HG03175 (cell line): ENCODE measurements around the gene ECI2.
"Not testable (repeated sequence)": the region's sequence is repeated elsewhere in the genome, so short reads cannot be mapped to it uniquely, and the experiment has no call there.

Experiments
- ATAC-seq: cut with Tn5 transposase; IDR thresholded peaks from one replicate; pipeline ENCODE4 v1.9.1; 2021; ENCODE audit warnings: mild to moderate bottlenecking, moderate library complexity; ENCODE audit not compliant: unreplicated experiment

ECI2 gene

DNA sequence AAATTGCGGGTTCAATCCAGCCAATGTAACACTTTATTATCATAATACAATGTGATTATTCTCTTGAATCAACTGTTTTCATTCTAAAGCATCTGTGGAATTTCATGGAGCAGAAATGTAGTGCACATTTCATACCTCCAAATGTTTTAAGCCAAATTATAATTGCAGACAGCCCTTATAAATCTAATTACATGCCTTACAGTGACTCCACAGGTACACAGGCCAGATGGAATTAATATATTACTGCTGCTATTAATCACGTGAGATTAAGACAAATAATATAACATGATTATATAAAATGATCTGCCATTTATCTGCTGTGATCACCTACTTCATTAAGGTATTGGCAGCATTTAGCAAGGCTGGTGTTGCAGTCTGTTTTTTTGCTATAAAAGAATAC is 9.7 kb upstream of the ECI2 start:
- ATAC-seq: no peak

DNA sequence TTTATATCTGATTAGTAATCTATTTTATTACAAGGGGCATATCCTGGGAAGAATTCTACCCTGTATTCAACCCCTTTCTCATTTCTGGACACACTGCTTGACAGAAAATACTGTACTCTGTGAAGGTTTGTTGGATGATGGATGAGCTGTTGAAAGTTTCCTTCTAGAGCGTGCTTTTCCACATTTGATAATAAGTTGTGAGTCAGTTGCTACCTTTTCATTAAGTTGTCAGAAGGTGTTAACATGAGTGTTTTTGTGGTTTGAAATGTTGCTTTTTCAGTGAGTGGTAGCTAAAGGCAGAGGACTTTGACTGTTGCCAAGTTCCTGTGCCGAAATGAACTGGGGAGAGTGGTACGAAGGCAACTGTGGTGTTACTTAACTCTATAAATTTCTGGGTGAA is 3.9 kb upstream of the ECI2 start:
- no peak for ATAC-seq

DNA sequence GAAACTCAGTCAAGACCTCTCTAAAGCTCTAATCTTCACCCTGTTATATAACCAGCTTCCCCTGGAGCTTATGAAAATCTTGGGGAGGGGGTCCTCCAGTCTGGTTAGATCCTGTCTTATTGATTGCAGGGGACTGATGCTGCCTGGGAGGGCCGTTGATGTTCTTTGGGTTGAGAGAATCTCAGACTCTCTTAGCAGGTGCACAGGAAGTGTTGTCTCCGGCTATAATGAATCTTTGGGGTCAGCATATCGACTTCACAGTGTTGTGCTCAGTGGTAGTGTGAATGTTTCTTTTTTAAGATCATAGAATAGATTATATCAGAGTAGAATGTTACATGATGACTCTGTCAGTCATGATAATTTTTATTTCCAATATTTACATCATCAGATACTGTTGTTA is 2.8 kb upstream of the ECI2 start:
- no peak for ATAC-seq

DNA sequence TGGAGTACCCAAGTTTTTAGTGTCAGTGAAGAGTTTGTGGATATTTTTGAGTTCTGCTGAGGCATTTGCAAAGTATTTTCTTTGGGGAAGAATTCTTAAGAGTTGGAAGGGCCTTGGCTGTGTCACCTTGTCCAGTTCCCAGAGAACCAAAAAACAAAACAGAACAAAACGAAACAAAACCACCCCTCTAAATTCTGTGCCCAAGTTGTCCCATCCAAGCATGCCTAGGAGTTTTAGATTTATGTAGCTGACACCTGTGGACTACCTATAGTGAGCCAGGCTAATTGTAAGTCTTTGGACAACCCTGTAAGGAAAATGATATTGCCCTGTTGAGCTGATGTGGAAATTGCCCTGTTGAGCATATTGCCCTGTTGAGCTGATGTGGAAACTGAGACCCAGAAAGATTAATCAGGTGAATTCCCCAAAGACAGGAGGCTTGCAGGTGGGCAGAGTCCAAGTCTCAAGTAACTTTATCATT is 1.0 kb upstream of the ECI2 start:
- no peak for ATAC-seq

DNA sequence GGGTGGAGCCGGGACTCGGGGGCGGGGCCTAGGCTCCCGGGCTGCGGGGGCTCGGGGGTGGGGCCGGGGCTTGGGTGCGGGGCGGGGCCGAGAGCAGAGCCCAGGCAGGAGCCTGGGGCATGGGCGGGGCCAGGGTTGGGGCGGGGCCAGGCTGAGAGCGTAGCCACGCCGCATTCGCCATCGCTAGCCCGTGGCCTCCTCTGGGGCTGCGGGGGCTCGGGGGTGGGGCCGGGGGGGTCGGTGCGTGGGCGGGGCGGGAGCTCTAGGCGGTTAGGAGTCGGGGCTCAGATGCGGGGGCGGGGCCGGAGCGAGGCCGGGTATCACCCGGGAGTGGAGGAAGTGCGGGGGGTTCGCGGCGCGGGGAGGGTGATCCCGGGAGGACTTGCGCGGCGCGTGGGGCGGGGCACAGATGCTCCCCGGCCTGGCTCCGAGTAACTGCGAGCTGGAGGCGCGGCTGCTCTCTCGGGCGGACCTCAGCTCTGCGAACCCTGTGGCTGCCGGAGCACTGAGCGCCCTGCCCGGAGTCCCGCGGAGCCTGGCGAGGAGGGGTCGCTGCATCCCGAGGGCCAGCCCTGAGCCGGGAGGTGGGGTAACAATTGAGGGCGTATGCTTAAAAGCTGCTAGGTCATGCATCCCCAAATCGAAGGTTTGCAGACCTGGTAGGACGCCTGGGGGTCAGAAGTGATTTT is 434 bp upstream of the ECI2 start:
- ATAC-seq: peak; percentile 73

DNA sequence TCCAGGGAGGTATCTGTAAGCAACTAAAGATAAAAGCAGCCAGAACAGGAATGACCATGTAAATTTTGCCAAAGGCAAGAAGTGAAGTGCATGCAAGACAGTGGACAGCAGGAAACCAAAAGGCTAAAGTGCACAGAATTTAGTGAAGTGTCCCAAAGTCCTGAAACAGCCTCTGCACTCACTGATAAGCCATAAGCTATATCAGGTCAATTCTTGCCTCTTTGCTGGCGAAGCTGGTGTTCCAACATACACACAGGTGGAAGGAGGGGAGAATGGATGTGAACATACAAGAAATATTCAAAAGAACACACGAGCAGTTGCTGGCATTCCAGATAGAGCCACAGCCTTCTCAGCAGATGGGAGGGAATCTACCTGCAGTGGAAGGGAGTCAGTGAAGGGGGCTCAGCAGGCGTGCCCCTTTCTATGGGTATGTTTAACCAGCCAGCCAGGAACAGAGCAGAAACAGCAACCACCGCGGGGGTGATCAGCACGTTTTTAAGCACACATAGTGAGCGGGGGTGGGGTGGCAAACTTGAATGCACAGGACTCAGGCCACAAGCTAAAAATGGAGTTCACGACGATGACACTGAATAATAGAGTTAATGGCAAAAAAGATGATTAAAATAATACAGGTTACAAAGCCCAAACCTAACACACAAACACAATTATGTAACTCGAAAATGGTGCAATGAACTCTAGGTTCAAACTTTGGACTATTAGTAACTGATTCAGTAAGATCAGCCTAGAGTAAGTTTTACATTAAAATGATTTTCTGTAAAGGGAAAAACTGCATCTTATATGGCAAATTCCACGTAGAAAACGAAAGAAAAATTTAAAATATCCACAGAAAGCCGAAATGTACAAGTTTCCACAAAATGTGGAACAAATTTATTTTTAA is 1.2 kb downstream of the ECI2 start:
- no peak for ATAC-seq

DNA sequence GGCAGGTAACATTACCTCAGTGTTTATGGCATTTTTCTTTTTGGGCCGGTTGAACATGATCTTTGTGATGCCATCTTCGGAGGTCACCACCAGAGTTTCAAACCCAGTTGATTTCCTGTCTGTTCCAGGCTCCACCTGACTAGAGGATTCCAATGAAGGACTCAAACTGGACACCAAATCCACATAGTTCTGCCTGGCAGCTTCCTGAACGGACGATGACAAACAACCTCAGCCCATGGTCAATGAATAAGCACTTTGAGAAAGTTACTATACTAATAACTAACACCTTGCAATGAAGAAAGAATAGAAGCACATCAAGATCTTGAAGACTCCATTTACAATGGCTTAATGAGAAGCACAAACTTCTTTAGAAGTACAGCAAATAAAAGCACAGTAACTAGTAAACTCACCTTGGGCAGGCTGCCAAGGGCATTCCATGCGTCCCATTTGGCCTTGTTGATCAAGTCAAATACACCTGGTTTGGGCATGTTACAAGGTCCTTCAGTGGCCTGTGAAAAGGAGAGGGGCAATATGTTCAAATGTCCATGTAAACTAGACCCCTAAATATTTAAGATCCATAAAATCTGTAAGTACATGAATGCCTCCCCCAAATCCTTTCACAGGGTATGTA is 4.9 kb downstream of the ECI2 start:
- no peak for ATAC-seq

DNA sequence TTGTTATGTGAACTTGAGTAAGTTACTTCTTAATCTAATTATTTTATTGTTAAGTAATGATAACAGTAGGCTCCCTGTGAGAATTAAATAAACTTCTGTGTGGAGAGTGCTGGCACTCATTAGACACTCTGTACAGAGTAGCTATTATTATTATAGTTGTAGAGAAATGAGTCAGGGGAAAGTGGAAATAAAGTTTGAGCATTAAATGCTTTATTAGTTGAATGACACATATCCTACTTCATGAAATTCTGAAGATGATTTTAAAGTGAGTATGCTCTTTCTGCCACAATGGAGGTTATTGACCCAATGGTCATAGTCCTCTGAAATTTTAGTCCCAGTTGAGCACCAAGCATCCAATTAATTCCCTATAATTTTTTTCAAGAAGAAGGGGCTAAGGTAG is 5.9 kb downstream of the ECI2 start:
- no peak for ATAC-seq

DNA sequence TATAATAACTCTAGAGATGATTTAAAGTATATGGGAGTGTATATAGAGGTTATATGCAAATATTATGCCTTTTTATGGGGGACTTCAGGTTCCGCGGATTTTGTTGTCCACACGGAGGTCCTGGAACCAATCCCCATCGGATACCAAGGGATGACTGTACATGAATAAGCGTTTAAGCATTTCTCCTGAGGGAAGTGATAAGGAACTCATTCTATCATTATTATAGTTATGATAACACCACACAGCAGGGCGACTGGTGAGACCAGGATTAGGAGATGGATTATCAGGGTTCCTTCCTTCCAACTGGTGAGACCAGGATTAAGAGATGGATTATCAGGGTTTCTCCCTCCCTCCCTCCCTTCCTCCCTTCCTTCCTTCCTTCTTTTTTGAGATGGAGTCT is 6.6 kb downstream of the ECI2 start:
- no peak for ATAC-seq

DNA sequence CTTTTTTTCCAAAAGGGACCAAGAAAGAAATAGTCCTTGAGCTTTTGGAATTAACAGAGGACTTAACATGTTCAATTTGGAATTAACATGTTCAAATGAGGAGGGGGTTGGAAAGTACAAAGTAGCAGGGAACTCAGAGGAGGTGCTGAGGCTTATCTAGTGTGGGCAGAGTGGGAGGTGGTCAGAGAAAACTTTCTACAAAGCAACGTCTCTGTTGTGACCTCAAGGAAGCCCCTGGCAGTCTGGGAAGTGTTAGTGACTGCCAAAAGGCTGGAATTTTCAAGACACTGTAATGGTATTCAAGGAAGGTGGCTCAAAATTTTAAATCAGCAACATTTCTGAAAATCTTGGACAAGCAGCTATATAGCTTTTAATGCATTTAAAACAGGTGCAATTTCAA is 7.3 kb downstream of the ECI2 start:
- ATAC-seq: no peak

DNA sequence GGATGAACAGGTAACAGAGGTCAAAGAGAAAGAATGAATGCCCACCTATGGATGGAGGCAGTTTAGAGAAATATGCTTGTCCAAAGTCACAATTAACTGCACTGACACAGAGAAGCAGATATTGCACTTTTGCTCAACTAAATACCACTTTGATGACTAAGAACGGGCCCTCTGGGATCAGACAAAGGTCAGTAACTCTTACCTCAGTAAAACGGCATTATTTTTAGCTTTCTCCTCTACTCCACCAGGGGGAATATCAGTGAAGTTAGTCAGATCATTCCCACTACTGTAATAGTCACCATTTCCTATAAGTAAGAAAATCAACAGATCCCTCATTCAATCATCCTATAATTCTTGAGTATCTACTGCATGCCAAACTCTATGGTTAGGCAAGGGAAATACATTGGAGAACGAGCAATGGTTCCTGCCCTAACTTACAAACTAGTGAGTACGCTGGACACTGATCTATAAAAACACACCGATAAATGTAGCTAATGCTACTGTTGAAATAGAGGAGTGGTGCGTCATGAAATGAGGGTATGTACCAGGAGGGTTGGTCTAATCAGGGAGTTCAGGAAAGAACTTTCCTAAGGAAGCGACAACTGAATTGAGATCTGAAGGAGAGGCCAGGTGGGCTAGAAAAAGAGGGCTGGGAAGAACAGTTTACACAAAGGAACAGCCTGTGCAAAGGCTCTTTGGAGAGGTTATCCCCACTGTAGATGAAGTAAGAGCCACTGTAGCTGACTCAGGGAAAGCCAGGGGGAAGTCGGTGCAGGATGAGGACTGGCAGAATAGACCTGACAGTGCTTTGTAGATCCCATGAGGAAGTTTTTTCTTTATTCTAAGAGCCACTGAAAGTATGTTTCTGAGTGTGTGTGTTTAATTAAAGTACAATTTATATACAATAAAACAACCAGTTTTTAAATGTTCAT is 9.2 kb downstream of the ECI2 start:
- no peak for ATAC-seq

DNA sequence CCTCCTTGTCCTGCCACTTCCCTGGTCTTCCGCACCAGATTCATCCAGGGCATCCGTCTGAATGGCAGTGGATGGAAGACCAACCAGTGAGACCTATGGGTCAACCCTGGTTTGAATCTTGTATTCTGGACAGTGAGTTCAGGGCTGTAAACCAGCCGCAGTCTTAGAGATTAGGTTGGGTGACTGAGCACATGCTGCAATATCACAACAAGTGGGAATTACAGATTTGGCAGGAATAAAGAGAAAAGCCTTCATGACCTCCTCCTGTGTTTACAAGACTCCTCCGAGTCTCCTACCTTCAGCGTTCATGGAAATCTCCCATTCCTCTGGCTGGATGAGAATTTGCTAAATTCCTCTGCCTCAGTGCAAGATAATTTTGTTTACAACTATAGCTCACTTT is 9.9 kb downstream of the ECI2 start:
- ATAC-seq: no peak

DNA sequence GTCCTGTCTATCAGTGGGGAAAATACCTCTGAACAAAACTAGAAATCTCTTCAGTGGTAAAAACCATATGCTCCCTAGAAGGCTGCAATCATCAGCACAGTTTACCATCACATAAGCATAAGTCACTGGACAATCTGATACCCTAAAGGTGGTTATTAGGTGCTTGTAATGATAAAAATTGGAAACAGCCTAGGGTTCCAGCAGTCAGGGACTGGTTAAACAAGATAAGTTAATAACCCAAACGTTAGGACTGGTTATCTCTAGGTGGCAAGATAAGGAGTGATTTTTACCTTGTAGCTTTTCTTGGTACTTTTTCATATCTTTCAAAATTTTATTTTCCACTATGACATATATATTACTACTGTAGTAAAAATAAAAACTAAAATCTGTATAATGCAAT is 11.0 kb downstream of the ECI2 start:
- ATAC-seq: no peak

DNA sequence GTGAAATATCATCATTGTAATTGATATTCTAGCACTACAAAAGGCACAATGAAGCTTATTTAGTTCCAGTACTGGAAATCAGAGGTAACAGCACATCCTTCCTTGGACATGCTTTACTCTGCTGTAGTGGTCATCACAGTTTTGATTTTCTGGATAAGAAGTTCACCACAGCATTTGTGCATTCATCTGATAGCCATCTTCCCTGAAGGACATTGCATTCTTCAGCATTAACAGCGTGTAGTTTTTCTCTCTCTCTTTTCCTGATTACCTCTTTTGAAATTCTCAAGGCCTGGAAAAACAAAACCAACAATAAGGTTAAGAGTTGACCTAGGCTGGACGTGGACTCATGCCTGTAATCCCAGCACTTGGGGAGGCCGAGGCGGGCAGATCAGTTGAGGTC is 19.6 kb downstream of the ECI2 start:
- no peak for ATAC-seq

DNA sequence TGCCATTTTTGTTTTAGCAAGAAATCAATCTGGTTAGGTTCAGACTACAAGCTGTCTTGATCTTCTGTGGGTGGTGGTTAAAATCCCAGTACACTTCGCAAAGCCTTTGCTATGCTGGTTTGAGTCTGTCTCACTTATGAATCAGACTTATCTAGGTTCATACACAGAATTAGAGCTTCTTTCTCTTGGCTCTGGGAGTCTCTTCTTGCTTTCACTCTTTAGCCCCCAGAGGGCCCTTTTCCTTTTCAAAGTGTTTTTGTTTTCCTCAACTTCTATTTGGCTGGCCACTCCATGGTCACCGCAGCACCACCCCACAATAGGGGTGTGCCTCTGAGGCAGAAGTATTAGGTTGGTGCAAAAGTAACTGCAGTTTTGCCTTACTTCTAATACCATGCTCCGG is 21.3 kb downstream of the ECI2 start:
- ATAC-seq: no peak

DNA sequence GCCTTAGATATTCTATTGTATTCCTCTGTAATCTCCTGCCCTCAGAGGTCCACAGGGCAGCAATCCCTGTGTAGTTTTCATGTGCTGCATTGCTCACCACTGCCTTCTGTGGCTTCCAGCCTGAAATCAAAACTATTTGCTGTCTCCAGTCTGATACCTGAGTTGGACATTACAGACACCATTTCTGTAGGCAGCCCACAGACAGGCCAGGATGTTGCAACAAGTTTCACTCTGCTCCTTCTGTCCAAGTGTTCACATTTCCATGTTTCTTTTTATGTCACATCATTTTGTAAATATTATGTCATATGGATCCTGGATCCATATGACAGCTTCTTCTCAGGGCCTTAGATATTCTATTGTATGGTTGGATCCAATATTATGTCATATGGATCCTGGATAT is 21.7 kb downstream of the ECI2 start:
- no peak for ATAC-seq

DNA sequence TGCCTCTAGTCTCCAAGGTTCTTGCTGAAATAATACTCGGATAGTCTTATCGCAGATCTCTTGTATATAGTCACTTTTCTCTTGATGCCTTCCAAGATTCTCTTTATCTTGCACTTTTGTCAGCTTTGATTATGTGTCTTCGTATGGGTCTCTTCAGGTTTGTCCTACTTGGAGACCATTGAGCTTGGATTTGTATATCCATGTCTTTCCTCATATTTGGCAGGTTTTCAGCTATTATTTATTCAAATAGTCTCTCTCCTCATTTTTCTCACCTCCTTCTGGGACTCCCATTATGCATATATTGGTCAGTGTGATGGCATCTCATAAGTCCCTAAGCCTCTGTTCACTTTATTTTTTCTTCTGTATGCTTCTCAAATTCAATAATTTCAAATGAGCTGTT is 23.0 kb downstream of the ECI2 start:
- no peak for ATAC-seq

DNA sequence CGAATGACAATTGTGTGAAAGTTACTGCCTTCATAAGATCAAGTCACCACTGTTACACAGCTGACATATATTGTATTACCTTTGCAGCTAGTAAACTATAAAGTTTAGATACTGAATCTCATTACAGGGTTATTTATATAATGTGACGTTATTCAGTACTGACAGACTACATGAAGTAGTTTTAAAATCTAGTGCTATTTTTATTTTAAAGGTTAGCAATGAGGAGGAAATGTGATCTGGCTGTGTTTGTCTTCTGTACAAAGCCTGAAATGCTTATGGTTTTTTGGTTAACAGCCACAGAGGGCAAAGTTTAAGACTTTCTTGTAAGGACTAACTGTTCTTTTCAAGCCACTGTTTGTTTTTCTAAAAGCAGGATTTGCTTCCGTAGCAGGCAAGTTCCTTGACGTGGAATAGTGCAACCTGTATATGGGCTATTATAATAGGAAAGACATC is 26.0 kb downstream of the ECI2 start:
- not testable (repeated sequence) for ATAC-seq

DNA sequence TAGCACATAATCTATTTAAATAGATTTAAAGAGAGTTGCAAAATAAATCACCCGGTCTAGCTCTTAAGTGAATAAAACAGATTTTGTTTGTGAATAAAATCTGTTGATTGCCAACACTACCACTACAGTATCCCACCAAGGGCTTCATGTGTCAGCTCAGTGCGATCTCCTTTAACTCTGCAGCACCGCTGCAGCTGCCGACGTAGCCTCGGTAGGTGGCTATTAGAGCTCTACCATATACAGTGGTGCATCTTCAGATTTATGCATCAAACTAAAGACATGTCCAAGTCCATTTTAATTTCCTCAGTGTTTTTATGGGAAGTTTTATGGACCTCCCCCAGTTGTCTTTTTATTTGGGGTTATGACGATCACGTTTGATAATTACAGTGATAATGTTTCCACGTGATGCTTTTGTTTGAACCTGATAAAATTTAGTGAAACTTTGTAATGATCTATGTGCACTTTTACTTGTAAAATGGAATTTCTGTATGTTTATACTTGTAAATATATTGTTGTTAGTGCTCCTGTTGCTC is 26.7 kb downstream of the ECI2 start:
- ATAC-seq: no peak

DNA sequence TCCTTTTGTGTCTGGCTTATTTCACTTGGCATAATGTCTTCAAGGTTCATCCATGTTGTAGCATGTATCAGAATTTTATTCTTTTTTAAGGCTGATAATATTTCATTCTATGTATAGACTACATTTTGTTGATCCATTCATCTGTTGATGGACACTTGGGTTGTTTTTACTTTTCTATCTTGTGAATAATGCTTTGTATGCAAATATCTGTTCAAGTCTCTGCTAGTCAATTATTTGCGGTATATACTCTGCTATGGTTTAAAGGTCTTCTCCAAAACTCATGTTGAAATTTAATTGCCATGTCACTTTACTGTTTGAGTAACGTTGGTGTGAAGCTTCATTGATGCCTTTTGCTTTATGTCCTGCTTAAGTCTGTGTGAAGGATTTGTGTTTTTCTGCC is 27.5 kb downstream of the ECI2 start:
- ATAC-seq: no peak
